Tibial artery (tissue), 4 donors: Measurements from ENCODE around the gene GNPAT.

Experiments used
- DNase-seq, 2 donors: peaks; one replicate each; pipeline ENCODE4 v3.0.0-alpha.2; 2019
- H3K27ac ChIP-seq, 2 donors: fragments of 200-600 bp; sonication (generic) in 1 of 2; 1 replicate in 1 of 2; 2 replicates in 1 of 2; pipeline ENCODE4 v1.5.1; 2018 to 2019; ENCODE audit warnings: mild to moderate bottlenecking in 1 of 2
- H3K27me3 ChIP-seq, 2 donors: fragments of 200-600 bp; sonication (generic) in 1 of 2; one replicate each; pipeline versions ENCODE4 v1.5.1 to v1.6.0; 2016 to 2019
- H3K36me3 ChIP-seq, 3 donors: fragments of 200-600 bp; sonication (generic) in 2 of 3; one replicate each; pipeline ENCODE4 v1.5.1; 2016 to 2019; ENCODE audit warnings: mild to moderate bottlenecking in 2 of 3
- H3K4me1 ChIP-seq, 4 donors: fragments of 200-600 bp; sonication (generic) in 2 of 4; 1 replicate in 3 of 4; 2 replicates in 1 of 4; pipeline ENCODE4 v1.5.1; 2016 to 2019
- H3K4me3 ChIP-seq, 2 donors: fragments of 200-600 bp; sonication (generic) in 1 of 2; 1 replicate in 1 of 2; 2 replicates in 1 of 2; pipeline ENCODE4 v1.5.1; 2018 to 2019; ENCODE audit warnings: mild to moderate bottlenecking in 2 of 2
- H3K9me3 ChIP-seq, 3 donors: fragments of 200-600 bp; sonication (generic) in 1 of 3; one replicate each; pipeline ENCODE4 v1.5.1; 2016 to 2019
- intact Hi-C: fragments of 100-400 bp; cut with DNase I; formaldehyde crosslinking; loops from one replicate; pipeline ENCODE4 v1.15.0; 2023; ENCODE audit warnings: low total_unique reads
- TF ChIP-seq, protein P1 (sequence below), 2 experiments: fragments of 200-600 bp in 1 of 2; fragments of 450-650 bp in 1 of 2; IDR thresholded peaks; one replicate each; pipeline ENCODE4 v1.5.1; 2017 to 2019; ENCODE audit warnings: antibody characterized with exemption in 2 of 2, mild to moderate bottlenecking in 1 of 2, moderate library complexity in 1 of 2

Gene GNPAT

DNA sequence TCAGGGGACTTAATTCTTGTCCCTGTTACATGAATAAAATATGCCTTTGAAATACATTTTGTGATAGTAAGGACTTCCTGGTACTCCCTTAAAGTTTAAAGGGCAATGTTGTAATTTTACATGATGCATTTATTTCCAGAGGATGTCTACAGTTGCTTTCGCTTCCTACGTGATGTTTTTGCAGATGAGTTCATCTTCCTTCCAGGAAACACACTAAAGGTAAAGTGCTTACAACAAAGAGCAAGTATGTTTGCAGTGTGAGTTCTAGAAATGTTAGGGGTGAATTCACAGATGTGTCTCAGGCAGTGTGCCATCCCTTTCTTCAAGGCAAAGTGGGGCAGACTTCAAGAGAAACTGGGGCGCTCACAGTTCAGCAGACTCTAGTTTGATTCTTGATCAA lies 31.2 kb downstream of the GNPAT start:
- no peak overlapping the region for H3K27ac ChIP-seq
- peaks cover 51 to 100% (median 76%) of the 10 kb centered on the region in 3 donors for H3K36me3 ChIP-seq

DNA sequence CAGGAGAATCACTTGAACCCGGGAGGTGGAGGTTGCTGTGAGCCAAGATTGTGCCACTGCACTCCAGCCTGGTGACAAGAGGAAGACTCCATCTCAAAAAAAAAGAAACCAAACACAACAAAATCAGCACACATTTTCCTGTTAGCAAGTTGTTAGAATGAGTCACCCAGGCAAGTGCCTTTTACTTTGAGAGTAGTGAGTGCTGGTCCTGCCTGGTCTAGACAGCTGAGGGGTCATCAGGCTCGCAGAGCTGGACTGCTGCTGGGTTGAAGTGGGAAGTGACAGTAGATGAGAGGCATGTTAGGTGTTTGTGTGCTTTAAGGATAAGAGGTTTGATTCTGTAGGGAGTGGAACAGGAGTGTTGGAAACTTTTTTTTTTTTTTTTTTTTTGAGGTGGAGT lies 31.9 kb downstream of the GNPAT start:
- Histone ChIP-seq H3K4me1 (no peaks in the 10 kb centered on the region), H3K27me3 (no peaks in the 10 kb centered on the region), H3K4me3 (no peak overlapping the region), H3K36me3 (peaks cover 49 to 99% (median 76%) of the 10 kb centered on the region in 3 donors), H3K27ac (no peak overlapping the region), H3K9me3 (no peaks in the 10 kb centered on the region)
- intact Hi-C loops: no loop called here
- DNase-seq: no peak
- TF ChIP-seq, protein P1, sequence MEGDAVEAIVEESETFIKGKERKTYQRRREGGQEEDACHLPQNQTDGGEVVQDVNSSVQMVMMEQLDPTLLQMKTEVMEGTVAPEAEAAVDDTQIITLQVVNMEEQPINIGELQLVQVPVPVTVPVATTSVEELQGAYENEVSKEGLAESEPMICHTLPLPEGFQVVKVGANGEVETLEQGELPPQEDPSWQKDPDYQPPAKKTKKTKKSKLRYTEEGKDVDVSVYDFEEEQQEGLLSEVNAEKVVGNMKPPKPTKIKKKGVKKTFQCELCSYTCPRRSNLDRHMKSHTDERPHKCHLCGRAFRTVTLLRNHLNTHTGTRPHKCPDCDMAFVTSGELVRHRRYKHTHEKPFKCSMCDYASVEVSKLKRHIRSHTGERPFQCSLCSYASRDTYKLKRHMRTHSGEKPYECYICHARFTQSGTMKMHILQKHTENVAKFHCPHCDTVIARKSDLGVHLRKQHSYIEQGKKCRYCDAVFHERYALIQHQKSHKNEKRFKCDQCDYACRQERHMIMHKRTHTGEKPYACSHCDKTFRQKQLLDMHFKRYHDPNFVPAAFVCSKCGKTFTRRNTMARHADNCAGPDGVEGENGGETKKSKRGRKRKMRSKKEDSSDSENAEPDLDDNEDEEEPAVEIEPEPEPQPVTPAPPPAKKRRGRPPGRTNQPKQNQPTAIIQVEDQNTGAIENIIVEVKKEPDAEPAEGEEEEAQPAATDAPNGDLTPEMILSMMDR (IDR thresholded peaks at IDR 0.05): no peak

More for the DNA sequence above, 31.2 kb downstream of the GNPAT start:
- Histone ChIP-seq H3K27me3 (no peaks in the 10 kb centered on the region), H3K4me3 (no peak overlapping the region), H3K4me1 (no peaks in the 10 kb centered on the region), H3K9me3 (no peaks in the 10 kb centered on the region)
- DNase-seq: no peak
- intact Hi-C loops: no loop called here
- TF ChIP-seq, protein P1 (IDR thresholded peaks at IDR 0.05): no peak

DNA sequence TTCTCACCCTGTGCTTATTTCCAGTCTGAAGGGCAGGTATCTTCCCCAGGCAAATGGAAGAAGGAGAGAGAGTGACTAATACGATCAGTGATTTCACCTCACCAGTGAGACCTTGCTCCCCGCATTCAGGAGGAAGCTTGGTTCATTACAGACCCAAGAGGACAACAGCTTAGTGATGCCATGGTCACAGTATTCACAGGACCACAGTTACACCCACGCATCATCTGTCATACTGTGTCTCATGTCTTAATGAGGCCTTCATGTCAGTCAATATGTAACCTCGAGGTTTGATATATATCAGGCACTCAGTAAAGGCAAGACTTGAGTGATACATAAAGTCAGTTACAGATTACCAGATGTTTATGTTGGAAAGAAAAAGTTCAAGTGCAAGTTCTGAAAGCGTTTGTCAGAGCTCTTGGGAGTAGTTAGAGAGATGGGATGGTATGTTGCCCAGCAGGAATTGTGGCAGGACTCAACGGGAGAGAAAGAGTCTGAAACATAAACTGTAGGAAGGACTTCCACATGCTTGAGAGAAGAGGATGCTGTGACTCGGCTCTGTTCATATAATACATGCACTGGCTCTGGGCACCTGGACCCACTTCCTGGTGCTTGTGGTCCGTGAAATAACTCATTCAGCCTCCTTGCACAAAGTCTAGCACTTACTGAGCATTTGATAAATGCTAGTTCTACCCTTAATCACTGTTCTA lies 33.3 kb downstream of the GNPAT start:
- peaks cover 39 to 96% (median 70%) of the 10 kb centered on the region in 3 donors for H3K36me3 ChIP-seq
- no peaks in the 10 kb centered on the region for H3K27me3 ChIP-seq
- TF ChIP-seq, protein P1 (IDR thresholded peaks at IDR 0.05): no peak
- H3K27ac ChIP-seq: no peak overlapping the region
- no peaks in the 10 kb centered on the region for H3K9me3 ChIP-seq
- H3K4me3 ChIP-seq: no peak overlapping the region
- no peak for DNase-seq
- intact Hi-C loops: no loop called here
- no peaks in the 10 kb centered on the region for H3K4me1 ChIP-seq

DNA sequence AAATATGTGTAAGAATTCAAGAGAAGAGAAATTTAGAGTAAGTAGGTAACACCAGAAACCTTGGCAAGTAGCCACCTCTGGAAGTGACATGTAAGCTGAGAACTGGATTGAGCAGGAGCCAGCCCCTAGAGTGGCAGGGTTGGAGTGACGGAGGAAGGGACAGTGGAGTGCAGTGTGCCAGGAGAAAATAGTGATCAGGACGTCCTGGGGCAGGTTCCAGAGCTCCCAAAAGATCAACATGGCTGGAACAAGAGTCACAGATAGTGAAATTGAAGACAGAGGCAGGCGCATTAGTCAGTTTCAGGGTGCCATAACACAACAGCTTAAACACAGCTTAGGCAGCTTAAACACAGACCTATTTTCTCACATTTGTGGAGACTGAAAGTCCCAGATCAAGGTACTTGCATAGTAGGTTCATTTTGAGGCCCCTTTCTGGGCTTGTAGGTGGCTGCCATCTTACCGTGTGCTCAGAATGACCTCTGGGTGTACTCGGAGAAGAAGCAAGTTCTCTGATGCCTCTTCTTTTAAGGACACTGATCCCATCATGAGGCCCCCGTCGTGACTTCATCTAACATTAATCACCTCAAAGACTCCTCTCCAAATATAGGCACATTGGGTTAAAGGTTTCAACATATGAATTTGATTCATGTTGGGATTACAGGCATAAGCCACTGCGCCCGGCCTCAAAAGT lies 37.2 kb downstream of the GNPAT start:
- Histone ChIP-seq H3K4me1 (no peaks in the 10 kb centered on the region), H3K27me3 (no peaks in the 10 kb centered on the region), H3K4me3 (no peak overlapping the region), H3K9me3 (no peaks in the 10 kb centered on the region), H3K27ac (no peak overlapping the region), H3K36me3 (peaks cover 37 to 57% (median 54%) of the 10 kb centered on the region in 3 donors)
- no peak for DNase-seq
- intact Hi-C loops: no loop called here
- TF ChIP-seq, protein P1 (IDR thresholded peaks at IDR 0.05): no peak

DNA sequence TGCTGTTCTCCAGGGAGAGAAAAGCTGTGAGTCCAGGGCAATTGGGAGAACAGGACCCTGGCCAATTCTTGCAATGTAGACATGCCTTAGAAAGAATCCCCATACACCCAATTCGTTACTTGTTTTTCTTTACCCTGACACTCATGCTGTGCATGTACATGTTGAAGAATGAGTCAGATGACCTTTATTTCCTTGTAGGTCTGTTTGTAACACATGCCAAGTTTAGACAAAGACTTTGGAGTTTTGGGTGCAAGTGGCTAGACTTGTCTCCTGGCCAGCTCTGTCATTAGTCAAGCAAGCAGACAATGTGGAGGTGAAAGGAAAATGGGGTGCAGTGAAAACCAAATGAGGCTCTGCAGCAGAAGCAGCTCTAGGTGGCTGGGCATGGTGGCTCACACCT lies 38.1 kb downstream of the GNPAT start:
- Histone ChIP-seq H3K27ac (no peak overlapping the region), H3K27me3 (no peaks in the 10 kb centered on the region), H3K4me3 (no peak overlapping the region), H3K9me3 (no peaks in the 10 kb centered on the region), H3K36me3 (peaks cover 34 to 48% (median 46%) of the 10 kb centered on the region in 3 donors), H3K4me1 (no peaks in the 10 kb centered on the region)
- TF ChIP-seq, protein P1 (IDR thresholded peaks at IDR 0.05): no peak
- DNase-seq: no peak
- intact Hi-C loops: no loop called here
